SK-N-SH treated with all-trans-retinoic acid at 6 μM for 48 hours (cell line): ENCODE results near the gene MAPK8.

ENCODE experiments used
- ATAC-seq: fragments of 200-7000 bp; cut with Tn5 transposase; 3 replicates; pipeline ENCODE4 v1.9.1; 2020; ENCODE audit warnings: mild to moderate bottlenecking, moderate library complexity
- ARNTL ChIP-seq: fragments of 450-650 bp; formaldehyde crosslinking; IDR thresholded peaks from 2 replicates; pipeline ENCODE4 v1.5.0; 2020; ENCODE audit warnings: low read depth, mild to moderate bottlenecking, moderate library complexity, borderline replicate concordance
- CREB5 ChIP-seq: fragments of 250-450 bp; sonication (Bioruptor Pico); IDR thresholded peaks from 2 replicates; pipeline ENCODE4 v1.5.1; 2020; ENCODE audit warnings: low read depth, mild to moderate bottlenecking, moderate library complexity
- CSDC2 ChIP-seq: fragments of 250-450 bp; sonication (Bioruptor Pico); IDR thresholded peaks from 2 replicates; pipeline ENCODE4 v1.5.0; 2020; ENCODE audit warnings: mild to moderate bottlenecking, moderate library complexity
- CSRNP3 ChIP-seq: fragments of 250-450 bp; sonication (Bioruptor Pico); IDR thresholded peaks from 2 replicates; pipeline ENCODE4 v1.5.1; 2021; ENCODE audit warnings: mild to moderate bottlenecking, moderate library complexity
- ESRRG ChIP-seq: fragments of 250-450 bp; sonication (Bioruptor Pico); IDR thresholded peaks from 2 replicates; pipeline ENCODE4 v1.6.1; 2021; ENCODE audit warnings: mild to moderate bottlenecking
- GLIS3 ChIP-seq: fragments of 250-450 bp; sonication (Bioruptor Pico); IDR thresholded peaks from 2 replicates; pipeline ENCODE4 v1.5.0; 2020; ENCODE audit warnings: mild to moderate bottlenecking, moderate library complexity
- ISL1 ChIP-seq: fragments of 250-450 bp; sonication (Bioruptor Pico); IDR thresholded peaks from 2 replicates; pipeline ENCODE4 v2.1.2; 2022; ENCODE audit warnings: mild to moderate bottlenecking, moderate library complexity
- POU6F1 ChIP-seq: fragments of 250-450 bp; sonication (Bioruptor Pico); IDR thresholded peaks from 2 replicates; pipeline ENCODE4 v1.8.0; 2021; ENCODE audit warnings: low read depth, mild to moderate bottlenecking, moderate library complexity, borderline replicate concordance
- PPARA ChIP-seq: fragments of 250-450 bp; sonication (Bioruptor Pico); IDR thresholded peaks from 2 replicates; pipeline ENCODE4 v1.5.0; 2020; ENCODE audit warnings: mild to moderate bottlenecking, borderline replicate concordance
- RARB ChIP-seq: fragments of 250-450 bp; sonication (Bioruptor Pico); IDR thresholded peaks from 2 replicates; pipeline ENCODE4 v1.8.0; 2021; ENCODE audit warnings: mild to moderate bottlenecking, moderate library complexity
- SNAI2 ChIP-seq: fragments of 250-450 bp; sonication (Bioruptor Pico); IDR thresholded peaks from 2 replicates; pipeline ENCODE4 v1.5.0; 2020; ENCODE audit warnings: mild to moderate bottlenecking, moderate library complexity
- TCF4 ChIP-seq: fragments of 250-450 bp; sonication (Bioruptor Pico); IDR thresholded peaks from 2 replicates; pipeline ENCODE4 v1.8.0; 2021; ENCODE audit warnings: mild to moderate bottlenecking, moderate library complexity, borderline replicate concordance
- TOX ChIP-seq: fragments of 250-450 bp; sonication (Bioruptor Pico); IDR thresholded peaks from 2 replicates; pipeline ENCODE4 v1.8.0; 2021; ENCODE audit warnings: mild to moderate bottlenecking, moderate library complexity, borderline replicate concordance
- TSHZ2 ChIP-seq: fragments of 250-450 bp; sonication (Bioruptor Pico); IDR thresholded peaks from 2 replicates; pipeline ENCODE4 v1.5.0; 2020; ENCODE audit warnings: mild to moderate bottlenecking, moderate library complexity
- ZC3H10 ChIP-seq: fragments of 250-450 bp; sonication (Bioruptor Pico); IDR thresholded peaks from 2 replicates; pipeline ENCODE4 v1.5.1; 2021; ENCODE audit warnings: mild to moderate bottlenecking, moderate library complexity
- ZFP3 ChIP-seq: fragments of 250-450 bp; sonication (Bioruptor Pico); IDR thresholded peaks from 2 replicates; pipeline ENCODE4 v1.5.0; 2020; ENCODE audit warnings: mild to moderate bottlenecking, moderate library complexity
- ZFP30 ChIP-seq: fragments of 450-650 bp; formaldehyde crosslinking; IDR thresholded peaks from 2 replicates; pipeline ENCODE4 v1.5.0; 2022; ENCODE audit warnings: mild to moderate bottlenecking, moderate library complexity
- ZNF565 ChIP-seq: fragments of 450-650 bp; formaldehyde crosslinking; conservative IDR thresholded peaks from 2 replicates; pipeline ENCODE4 v1.5.0; 2020; ENCODE audit warnings: low read depth, mild to moderate bottlenecking, moderate library complexity
- ZNF70 ChIP-seq: fragments of 450-650 bp; formaldehyde crosslinking; IDR thresholded peaks from 2 replicates; pipeline ENCODE4 v1.5.0; 2020; ENCODE audit warnings: mild to moderate bottlenecking, moderate library complexity
- ZNF8 ChIP-seq: fragments of 450-650 bp; formaldehyde crosslinking; IDR thresholded peaks from 2 replicates; pipeline ENCODE4 v1.5.0; 2020; ENCODE audit warnings: mild to moderate bottlenecking, moderate library complexity

The MAPK8 gene

GRCh38 chr10:48470893-48471805 is 164.7 kb downstream of the MAPK8 start:
- TF ChIP-seq SNAI2 (CRISPR knock-in tag): no peak
- no peak for TF ChIP-seq TOX (CRISPR knock-in tag)
- no peak for TF ChIP-seq ZNF8 (CRISPR knock-in tag)
- TF ChIP-seq ZNF70 (CRISPR knock-in tag): no peak
- TF ChIP-seq ISL1 (CRISPR knock-in tag): no peak
- TF ChIP-seq CSRNP3 (CRISPR knock-in tag): no peak
- TF ChIP-seq TCF4: no peak
- no peak for TF ChIP-seq RARB (CRISPR knock-in tag)
- TF ChIP-seq ARNTL (CRISPR knock-in tag): no peak
- TF ChIP-seq POU6F1 (CRISPR knock-in tag): no peak
- TF ChIP-seq ESRRG (CRISPR knock-in tag): no peak
- no peak for TF ChIP-seq ZFP3 (CRISPR knock-in tag)
- ATAC-seq: no peak; the same call in 2 of the 3 replicates

- no peak for ATAC-seq
These were observed 166.1 kb downstream of the MAPK8 start for GRCh38 chr10:48472501-48473069.

GRCh38 chr10:48473704-48474103 is 167.2 kb downstream of the MAPK8 start:
- TF ChIP-seq ZC3H10 (CRISPR knock-in tag) (no peak), CREB5 (no peak), ZNF8 (CRISPR knock-in tag) (no peak), TSHZ2 (CRISPR knock-in tag) (no peak), ARNTL (CRISPR knock-in tag) (no peak), RARB (CRISPR knock-in tag) (no peak), ZFP30 (CRISPR knock-in tag) (no peak), TCF4 (no peak)
- no peak for ATAC-seq

More at GRCh38 chr10:48472501-48473069, 166.1 kb downstream of the MAPK8 start:
- TF ChIP-seq ZFP3 (CRISPR knock-in tag) (no peak), TCF4 (no peak)

- no peak for ATAC-seq
- TF ChIP-seq CREB5 (no peak), RARB (CRISPR knock-in tag) (no peak), ARNTL (CRISPR knock-in tag) (no peak), PPARA (CRISPR knock-in tag) (no peak), ZNF565 (no peak), TSHZ2 (CRISPR knock-in tag) (no peak), POU6F1 (CRISPR knock-in tag) (no peak), GLIS3 (CRISPR knock-in tag) (no peak), CSDC2 (CRISPR knock-in tag) (no peak), ZNF8 (CRISPR knock-in tag) (no peak)
These were observed 168.4 kb downstream of the MAPK8 start for GRCh38 chr10:48474765-48475365.
